CD14-positive monocyte (primary cell): ENCODE data around the gene SLC23A1. TPM values are rescaled to one million over a fixed set of nuclear protein-coding genes. Genes with fewer than 3 reads are reported as not detected.

Source experiments
- DNase-seq, 3 donors: peaks; one replicate each; pipeline ENCODE4 v3.0.0-alpha.2; 2011 to 2022
- H2AFZ ChIP-seq: 2 replicates; pipeline ENCODE4 v1.6.0; 2012; ENCODE audit warnings: mild to moderate bottlenecking, low read depth, low read length, inconsistent platforms; ENCODE audit not compliant: insufficient read depth, poor library complexity, severe bottlenecking
- H3K27ac ChIP-seq, 2 donors: 1 replicate in 1 of 2; 2 replicates in 1 of 2; pipeline ENCODE4 v1.5.1; 2012 to 2013; ENCODE audit warnings: low read length in 2 of 2, control low read depth in 1 of 2, inconsistent platforms in 1 of 2, low read depth in 1 of 2, mild to moderate bottlenecking in 1 of 2
- H3K27me3 ChIP-seq, 2 donors: one replicate each; pipeline versions ENCODE4 v1.6.0 to v1.6.1; 2011 to 2013; ENCODE audit warnings: low read length in 2 of 2; ENCODE audit not compliant: control insufficient read depth in 2 of 2, insufficient read depth in 2 of 2
- H3K36me3 ChIP-seq, 2 donors: replicated peaks in 1 of 2; 1 replicate in 1 of 2; 2 replicates in 1 of 2; pipeline versions ENCODE4 v1.5.1 to v1.6.1; 2012 to 2013; ENCODE audit warnings: low read length in 2 of 2, control low read depth in 1 of 2, inconsistent platforms in 1 of 2, mild to moderate bottlenecking in 1 of 2; ENCODE audit not compliant: insufficient read depth in 2 of 2, control insufficient read depth in 1 of 2
- H3K4me1 ChIP-seq, 2 donors: 1 replicate in 1 of 2; 2 replicates in 1 of 2; pipeline versions ENCODE4 v1.5.1 to v1.6.1; 2012 to 2013; ENCODE audit warnings: low read length in 2 of 2, control low read depth in 1 of 2, inconsistent platforms in 1 of 2, mild to moderate bottlenecking in 1 of 2, moderate library complexity in 1 of 2; ENCODE audit not compliant: insufficient read depth in 2 of 2, control insufficient read depth in 1 of 2
- H3K4me2 ChIP-seq: replicated peaks from 2 replicates; pipeline ENCODE3; 2012; ENCODE audit warnings: low read length, moderate library complexity, mild to moderate bottlenecking; ENCODE audit not compliant: poor library complexity, severe bottlenecking; ENCODE audit errors: extremely low read depth
- H3K4me3 ChIP-seq, 3 experiments: fragments of 200-600 bp in 1 of 3; sonication (generic) in 1 of 3; replicated peaks in 1 of 3; 1 replicate in 2 of 3; 2 replicates in 1 of 3; pipeline ENCODE4 v1.5.1; 2011 to 2013; ENCODE audit warnings: low read length in 3 of 3, mild to moderate bottlenecking in 3 of 3, control low read depth in 2 of 3, low read depth in 2 of 3, inconsistent platforms in 1 of 3, moderate library complexity in 1 of 3
- H3K79me2 ChIP-seq: 2 replicates; pipeline ENCODE4 v1.6.0; 2012; ENCODE audit warnings: mild to moderate bottlenecking, control low read depth, inconsistent platforms, low read length, moderate library complexity; ENCODE audit not compliant: insufficient read depth
- H3K9ac ChIP-seq: 2 replicates; pipeline ENCODE4 v1.6.0; 2017; ENCODE audit warnings: low read length, mild to moderate bottlenecking; ENCODE audit not compliant: insufficient read depth, poor library complexity, severe bottlenecking
- H3K9me3 ChIP-seq, 2 donors: replicated peaks in 1 of 2; 1 replicate in 1 of 2; 2 replicates in 1 of 2; pipeline versions ENCODE4 v1.5.1 to v1.6.1; 2012 to 2013; ENCODE audit warnings: low read length in 2 of 2, control low read depth in 1 of 2; ENCODE audit not compliant: control insufficient read depth in 1 of 2, insufficient read depth in 1 of 2
- H4K20me1 ChIP-seq: 2 replicates; pipeline ENCODE4 v1.6.0; 2012; ENCODE audit warnings: mild to moderate bottlenecking, low read length, control low read depth, moderate library complexity; ENCODE audit not compliant: insufficient read depth
- H3K27ac Mint-ChIP-seq, 7 donors: one replicate each; pipeline ENCODE4 v1.8.0; 2020; ENCODE audit warnings: mild to moderate bottlenecking in 7 of 7, mixed read lengths in 7 of 7, moderate library complexity in 6 of 7, inconsistent platforms in 2 of 7
- H3K27me3 Mint-ChIP-seq, 3 donors: one replicate each; pipeline ENCODE4 v1.8.0; 2021 to 2022; ENCODE audit warnings: low read depth in 3 of 3, mild to moderate bottlenecking in 3 of 3, mixed read lengths in 3 of 3, moderate library complexity in 3 of 3, inconsistent platforms in 1 of 3
- H3K36me3 Mint-ChIP-seq, 2 donors: one replicate each; pipeline ENCODE4 v1.8.0; 2020; ENCODE audit warnings: mixed read lengths in 2 of 2, inconsistent platforms in 1 of 2, mild to moderate bottlenecking in 1 of 2
- H3K4me1 Mint-ChIP-seq: one replicate; pipeline ENCODE4 v1.8.0; 2020; ENCODE audit warnings: mild to moderate bottlenecking, mixed read lengths
- H3K4me3 Mint-ChIP-seq, 2 donors: one replicate each; pipeline ENCODE4 v1.8.0; 2020; ENCODE audit warnings: mild to moderate bottlenecking in 2 of 2, mixed read lengths in 2 of 2, moderate library complexity in 1 of 2
- H3K9me3 Mint-ChIP-seq, 7 donors: one replicate each; pipeline ENCODE4 v1.8.0; 2020 to 2022; ENCODE audit warnings: mixed read lengths in 7 of 7, mild to moderate bottlenecking in 6 of 7, moderate library complexity in 6 of 7, inconsistent platforms in 2 of 7
- CTCF ChIP-seq: fragments of 200-600 bp; IDR thresholded peaks from one replicate; pipeline ENCODE4 v1.8.0; 2022; ENCODE audit warnings: antibody characterized with exemption, mild to moderate bottlenecking
- WGBS: methylation state at CpG from one replicate; pipeline ENCODE4 v1.1.5; 2013; ENCODE audit warnings: missing lambda C conversion rate; ENCODE audit not compliant: insufficient coverage; 5-methylcytosine and 5-hydroxymethylcytosine counted together
- intact Hi-C, 2 donors: fragments of 100-400 bp; cut with micrococcal nuclease; formaldehyde crosslinking; loops; one replicate each; pipeline versions ENCODE4 v1.15.0 to v1.15.1; 2023
- polyA plus RNA-seq, 3 donors: library from polyadenylated mRNA; depleted of rRNA in 1 of 3; unstranded in 2 of 3; stranded (reverse) in 1 of 3; fragments of 300-500 nt in 2 of 3; fragments of >200 nt in 1 of 3; fragmentation: Illumina TruSeq in 2 of 3; gene quantifications; 1 replicate in 2 of 3; 2 replicates in 1 of 3; pipeline ENCODE4 v1.2.3, GENCODE V29; 2012 to 2021

SLC23A1 gene
- polyA plus RNA-seq, 3 donors, result not detected

GRCh38 chr5:139342423-139342723 lies 40.7 kb downstream of the SLC23A1 start:
- no peaks in the 10 kb centered on the region for H3K9me3 ChIP-seq
- peak overlapping the region; percentile 72 for H2AFZ ChIP-seq
- H3K4me1 Mint-ChIP-seq, result peaks cover 34% of the 10 kb centered on the region
- H3K79me2 ChIP-seq, result peaks cover 57% of the 10 kb centered on the region
- peaks cover 0 to 2% (median 0%) of the 10 kb centered on the region in 7 donors for H3K9me3 Mint-ChIP-seq
- peak overlapping the region; percentile 97 to 99 for H3K4me3 Mint-ChIP-seq
- peaks cover 0 to 22% of the 10 kb centered on the region in 2 donors for H3K36me3 ChIP-seq
- no peaks in the 10 kb centered on the region for H3K27me3 ChIP-seq
- H4K20me1 ChIP-seq, result peaks cover 53% of the 10 kb centered on the region
- H3K27ac ChIP-seq, result peak overlapping the region; percentile 96 to 99
- peak overlapping the region; percentile 74 to 89 (median 87) for H3K4me3 ChIP-seq
- no peak for DNase-seq
- H3K4me2 ChIP-seq, result peak overlapping the region; percentile 82
- peaks cover 5 to 7% (median 6%) of the 10 kb centered on the region in 3 donors for H3K27me3 Mint-ChIP-seq
- H3K9ac ChIP-seq, result peak overlapping the region; percentile 97
- WGBS, result no CpG with 5 or more reads among the region's 16 CpGs
- no peak for TF ChIP-seq CTCF
- H3K4me1 ChIP-seq, result peaks cover 21 to 31% of the 10 kb centered on the region in 2 donors
- H3K27ac Mint-ChIP-seq, result peak overlapping the region; percentile 94 to 100 (median 99)
- peaks cover 7 to 21% of the 10 kb centered on the region in 2 donors for H3K36me3 Mint-ChIP-seq
- intact Hi-C loops, result loop anchor here in 1 of 2 donors (5.0 kb wide), 2 partner anchors 45 to 765 kb away; partner anchors contain the start of gene HSPA9

GRCh38 chr5:139341689-139342422 lies 41.2 kb downstream of the SLC23A1 start, which contains the start of gene PAIP2:
Gene PAIP2, plus strand, starts transcription at chr5:139341854. Its CDS starts 21,931 bp downstream, at chr5:139363785.
- peak within 1 kb of the TSS; percentile 82 for H3K4me2 ChIP-seq
- peak within 1 kb of the TSS; percentile 97 for H3K9ac ChIP-seq
- H3K27ac ChIP-seq, result peak within 1 kb of the TSS; percentile 96 to 99
- no peaks in the 10 kb centered on the region for H3K27me3 ChIP-seq
- H3K36me3 Mint-ChIP-seq, result peaks cover 6 to 17% of the 10 kb centered on the region in 2 donors
- H3K36me3 ChIP-seq, result peaks cover 0 to 17% of the 10 kb centered on the region in 2 donors
- WGBS, result under 1% methylated on average over 48 of the region's 66 CpGs
- DNase-seq, result peak; percentile 93 to 97 (median 97)
- peak within 1 kb of the TSS; percentile 74 to 89 (median 87) for H3K4me3 ChIP-seq
- peak within 1 kb of the TSS; percentile 94 to 100 (median 99) for H3K27ac Mint-ChIP-seq
- peaks cover 48% of the 10 kb centered on the region for H4K20me1 ChIP-seq
- intact Hi-C loops, result loop anchor here in 1 of 2 donors (2.0 to 5.0 kb wide), 3 partner anchors 33 to 765 kb away; partner anchors contain the start of gene HSPA9
- H3K9me3 Mint-ChIP-seq, result peaks cover 0 to 2% (median 0%) of the 10 kb centered on the region in 7 donors
- peak within 1 kb of the TSS; percentile 72 for H2AFZ ChIP-seq
- H3K79me2 ChIP-seq, result peaks cover 52% of the 10 kb centered on the region
- TF ChIP-seq CTCF, result peak; percentile 65
- H3K4me1 Mint-ChIP-seq, result peaks cover 33% of the 10 kb centered on the region
- peaks cover 5 to 7% (median 6%) of the 10 kb centered on the region in 3 donors for H3K27me3 Mint-ChIP-seq
- H3K9me3 ChIP-seq, result no peaks in the 10 kb centered on the region
- H3K4me1 ChIP-seq, result peaks cover 21 to 31% of the 10 kb centered on the region in 2 donors
- H3K4me3 Mint-ChIP-seq, result peak within 1 kb of the TSS; percentile 97 to 99
